ENCODE data around the gene NXN.
"Not testable (repeated sequence)": the region's sequence is repeated elsewhere in the genome, so short reads cannot be mapped to it uniquely, and the experiment has no call there.

The NXN gene

DNA sequence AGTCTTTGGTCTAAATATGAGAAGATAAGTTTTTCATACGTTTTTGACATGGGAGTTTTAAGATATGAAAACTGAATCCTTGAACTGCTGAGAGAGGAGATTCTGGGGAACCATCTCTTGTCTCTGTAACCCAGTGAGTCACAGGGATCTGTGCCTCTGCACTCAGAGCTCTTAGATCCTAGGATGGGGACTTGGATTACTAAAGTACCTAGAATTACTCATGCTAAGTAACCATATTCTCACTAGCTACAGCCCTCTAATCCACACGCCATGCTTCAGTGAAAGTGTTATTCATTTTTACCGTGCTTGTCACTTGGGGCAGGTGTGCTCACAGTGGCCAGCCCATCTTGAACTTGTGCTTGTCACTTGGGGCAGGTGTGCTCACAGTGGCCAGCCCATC lies 195.4 kb downstream of the NXN start:
- no peak for TF ChIP-seq POLR2AphosphoS5 (IDR thresholded peaks at IDR 0.05; ENCODE audit: low read depth, low read length)
- TF ChIP-seq TAF1 (IDR thresholded peaks at IDR 0.05; ENCODE audit: borderline replicate concordance, low read depth, low read length) = no peak
- TF ChIP-seq POLR2A (IDR thresholded peaks at IDR 0.05; ENCODE audit: low read depth, low read length) = no peak
- DNase-seq (ENCODE audit: insufficient read length) = no peak
- FAIRE-seq = no peak

DNA sequence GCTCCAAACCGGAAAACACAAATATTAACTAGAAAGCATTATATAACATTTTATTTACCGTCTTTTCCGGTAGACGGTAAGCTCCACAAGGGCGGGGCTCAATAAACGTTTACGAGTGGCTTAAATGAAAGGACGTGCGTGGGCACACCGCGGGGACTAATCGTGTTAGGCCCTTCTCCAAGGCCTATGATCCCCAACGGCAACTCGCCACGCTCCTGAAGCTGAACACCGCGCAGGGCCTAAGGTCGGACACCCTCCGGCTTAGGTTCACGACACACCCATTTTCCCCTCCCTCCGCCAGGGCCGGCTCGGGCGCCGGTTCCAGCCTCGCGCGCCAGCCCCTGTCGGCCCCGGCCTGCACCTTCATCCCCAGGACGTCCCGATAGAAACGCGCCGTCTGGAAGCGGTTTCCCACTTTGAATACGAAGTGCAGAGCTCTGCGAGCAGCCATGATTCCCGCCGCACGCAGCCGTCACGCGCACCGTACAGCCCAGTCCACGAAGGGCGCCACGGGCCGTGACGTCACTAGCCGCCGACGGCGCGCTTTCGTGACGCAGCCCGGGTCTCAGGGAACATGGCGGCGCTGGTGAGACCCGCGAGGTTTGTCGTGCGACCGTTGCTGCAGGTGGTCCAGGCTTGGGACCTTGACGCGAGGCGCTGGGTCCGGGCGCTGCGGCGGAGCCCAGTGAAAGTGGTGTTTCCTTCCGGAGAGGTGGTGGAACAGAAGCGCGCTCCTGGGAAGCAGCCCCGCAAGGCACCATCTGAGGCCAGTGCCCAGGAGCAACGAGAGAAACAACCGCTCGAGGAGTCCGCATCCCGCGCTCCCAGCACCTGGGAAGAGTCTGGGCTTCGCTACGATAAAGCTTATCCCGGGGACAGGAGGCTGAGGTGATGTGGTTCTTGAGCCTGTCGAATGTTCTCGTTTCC lies 197.5 kb downstream of the NXN start, which contains the start of the genes GLOD4 and MRM3:
TSS of gene GLOD4 (minus strand) at position 476 of the 927 bp plus-strand sequence. CDS start at position 451, 25 bp downstream.
TSS of gene MRM3 (plus strand) at position 549 of the 927 bp plus-strand sequence. CDS start at position 575, 26 bp downstream.
- peak; percentile 96 for DNase-seq (ENCODE audit: insufficient read length)
- TF ChIP-seq POLR2A (IDR thresholded peaks at IDR 0.05; ENCODE audit: low read depth, low read length) = peak; percentile 94
- TF ChIP-seq TAF1 (IDR thresholded peaks at IDR 0.05; ENCODE audit: borderline replicate concordance, low read depth, low read length) = peak; percentile 86
- peak; percentile 91 for TF ChIP-seq POLR2AphosphoS5 (IDR thresholded peaks at IDR 0.05; ENCODE audit: low read depth, low read length)
- FAIRE-seq = peak; percentile 98

DNA sequence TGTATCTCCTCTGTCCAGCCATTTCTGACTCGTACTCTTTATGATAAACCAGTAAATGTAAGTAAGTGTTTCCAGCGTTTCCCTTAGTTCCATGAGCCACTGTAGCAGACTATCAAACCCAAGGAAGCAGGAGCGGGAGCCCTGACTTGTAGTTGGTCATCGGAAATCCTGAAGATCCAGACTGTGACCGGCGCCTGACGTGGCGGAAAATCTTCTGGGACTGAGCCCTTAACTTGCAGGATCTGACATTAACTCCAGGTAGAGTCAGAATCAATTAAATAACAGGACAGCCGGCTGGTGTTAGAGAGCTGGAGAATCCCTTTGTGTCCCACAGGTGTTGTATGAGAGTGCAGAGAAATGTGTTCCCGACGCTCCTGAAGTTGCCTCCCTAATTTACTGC lies 201.5 kb downstream of the NXN start:
- no peak for TF ChIP-seq TAF1 (IDR thresholded peaks at IDR 0.05; ENCODE audit: borderline replicate concordance, low read depth, low read length)
- no peak for TF ChIP-seq POLR2AphosphoS5 (IDR thresholded peaks at IDR 0.05; ENCODE audit: low read depth, low read length)
- TF ChIP-seq POLR2A (IDR thresholded peaks at IDR 0.05; ENCODE audit: low read depth, low read length) = no peak
- DNase-seq (ENCODE audit: insufficient read length) = no peak
- no peak for FAIRE-seq

DNA sequence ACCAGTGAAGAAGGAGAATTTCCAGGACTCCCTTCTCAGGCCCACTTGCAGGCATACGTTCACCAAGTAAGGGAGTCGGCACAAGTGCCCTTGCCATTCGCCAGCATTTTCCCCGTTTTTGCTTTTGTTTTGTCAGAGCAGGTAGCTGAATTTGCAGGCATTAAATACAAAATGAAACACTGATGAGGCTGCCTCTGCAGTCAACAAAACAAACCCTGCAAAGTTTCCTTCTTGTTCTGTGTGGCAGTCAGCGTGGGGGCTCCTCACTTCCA lies 205.3 kb downstream of the NXN start:
- FAIRE-seq = no peak

DNA sequence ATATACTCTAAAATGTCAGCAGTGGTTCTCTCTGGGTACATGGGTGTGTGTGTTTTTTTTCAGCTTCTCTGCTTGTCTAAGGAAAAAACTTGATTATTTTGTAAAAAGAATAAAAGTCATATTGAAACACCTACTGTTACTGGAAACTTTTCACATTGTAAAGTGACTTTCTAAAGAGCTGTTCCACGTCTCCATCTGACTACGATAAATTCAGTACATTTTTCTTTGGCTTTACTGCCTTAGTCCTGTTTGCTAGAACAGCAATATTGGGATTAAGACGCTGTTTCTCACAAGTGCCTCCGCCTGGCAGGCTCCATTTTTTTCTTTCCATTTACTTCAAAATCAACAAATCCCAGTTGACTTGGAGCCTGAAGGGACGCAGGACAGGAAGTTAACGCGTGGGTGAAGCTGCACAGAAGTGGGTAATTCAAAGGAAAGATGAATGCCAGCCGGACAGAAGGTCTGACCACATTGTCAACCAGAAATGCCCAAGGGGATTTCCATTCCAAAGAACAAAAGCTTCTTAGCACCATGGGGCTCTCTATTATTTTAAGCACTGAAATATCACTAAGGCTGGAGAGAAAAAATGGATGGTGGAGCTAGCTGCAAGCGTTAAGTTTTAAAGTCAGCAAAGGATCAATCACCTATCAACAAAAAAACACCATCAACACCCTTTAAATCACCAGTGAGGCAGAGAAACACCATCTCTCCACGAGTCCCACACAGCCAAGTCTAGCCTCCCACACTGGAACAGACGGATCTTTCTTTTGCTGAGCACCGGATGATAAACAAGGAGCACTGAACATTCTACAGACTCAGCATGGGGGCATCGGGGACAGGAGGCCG lies 205.9 kb downstream of the NXN start:
- DNase-seq (ENCODE audit: insufficient read length) (no peak), FAIRE-seq (peak; percentile 40)
- TF ChIP-seq POLR2A (IDR thresholded peaks at IDR 0.05; ENCODE audit: low read depth, low read length) (no peak), TAF1 (IDR thresholded peaks at IDR 0.05; ENCODE audit: borderline replicate concordance, low read depth, low read length) (no peak), POLR2AphosphoS5 (IDR thresholded peaks at IDR 0.05; ENCODE audit: low read depth, low read length) (no peak)

More for the DNA sequence above, 205.3 kb downstream of the NXN start:
- TF ChIP-seq POLR2AphosphoS5 (IDR thresholded peaks at IDR 0.05; ENCODE audit: low read depth, low read length) (no peak), POLR2A (IDR thresholded peaks at IDR 0.05; ENCODE audit: low read depth, low read length) (no peak), TAF1 (IDR thresholded peaks at IDR 0.05; ENCODE audit: borderline replicate concordance, low read depth, low read length) (no peak)
- no peak for DNase-seq (ENCODE audit: insufficient read length)

DNA sequence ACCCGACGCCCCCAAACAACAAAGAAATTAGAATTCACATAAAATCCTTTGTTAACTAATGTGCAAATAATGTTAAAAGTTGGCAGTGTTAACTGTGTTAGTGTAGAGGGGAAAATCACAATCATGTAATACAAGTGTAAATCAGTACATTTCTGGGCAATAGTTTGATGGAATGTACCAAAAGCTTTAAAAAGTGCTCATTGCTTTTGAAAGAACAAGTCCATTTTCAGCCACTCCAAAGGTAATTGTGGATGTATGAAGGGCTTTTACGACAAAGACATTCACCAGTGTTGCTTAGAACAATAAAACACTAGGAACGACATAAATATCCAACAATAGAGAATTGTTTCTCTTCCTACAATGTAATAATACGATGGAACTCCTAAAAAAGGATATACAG lies 206.6 kb downstream of the NXN start:
- TF ChIP-seq TAF1 (IDR thresholded peaks at IDR 0.05; ENCODE audit: borderline replicate concordance, low read depth, low read length) (no peak), POLR2A (IDR thresholded peaks at IDR 0.05; ENCODE audit: low read depth, low read length) (no peak), POLR2AphosphoS5 (IDR thresholded peaks at IDR 0.05; ENCODE audit: low read depth, low read length) (no peak)
- FAIRE-seq (no peak), DNase-seq (ENCODE audit: insufficient read length) (no peak)

DNA sequence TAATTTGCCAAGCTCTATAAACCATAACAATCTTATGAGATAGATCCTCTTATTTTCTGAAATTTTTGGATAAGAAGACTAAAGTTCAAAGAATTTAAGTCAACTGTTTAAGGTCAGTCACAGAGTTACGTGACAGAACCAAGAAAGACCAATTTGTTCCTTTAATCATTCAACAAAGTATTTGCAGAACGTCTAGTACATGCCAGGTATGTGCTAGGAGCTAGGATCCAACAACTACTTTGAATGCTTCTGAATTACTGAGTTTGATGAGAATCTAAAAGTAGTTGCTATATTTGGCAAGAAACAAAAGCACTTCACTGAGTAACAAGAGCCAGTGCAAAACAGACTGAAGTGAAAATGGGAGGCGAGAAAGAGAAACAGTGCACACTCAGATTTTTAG lies 212.5 kb downstream of the NXN start:
- FAIRE-seq = no peak
- TF ChIP-seq POLR2AphosphoS5 (IDR thresholded peaks at IDR 0.05; ENCODE audit: low read depth, low read length) = no peak
- no peak for TF ChIP-seq POLR2A (IDR thresholded peaks at IDR 0.05; ENCODE audit: low read depth, low read length)
- no peak for TF ChIP-seq TAF1 (IDR thresholded peaks at IDR 0.05; ENCODE audit: borderline replicate concordance, low read depth, low read length)
- DNase-seq (ENCODE audit: insufficient read length) = no peak

DNA sequence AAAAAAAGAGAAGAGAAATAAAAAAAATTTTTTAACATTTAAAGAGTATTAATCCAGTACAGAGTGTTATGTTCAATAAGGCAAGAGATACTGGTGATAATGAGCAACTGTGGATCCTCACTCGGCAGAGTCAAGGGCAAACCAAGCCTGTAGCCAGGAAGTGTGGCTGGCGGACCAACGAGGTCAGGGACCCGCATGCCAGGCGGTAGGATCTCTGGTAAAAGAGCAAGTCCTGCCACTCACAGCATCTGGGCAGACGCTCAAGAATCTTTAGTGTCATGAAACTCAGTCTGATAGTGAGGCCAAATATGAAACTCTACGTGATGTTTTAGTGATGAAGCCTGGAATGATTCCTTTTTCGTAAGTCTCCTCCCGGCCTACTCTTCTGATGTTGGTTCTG lies 219.2 kb downstream of the NXN start:
- no peak for TF ChIP-seq POLR2AphosphoS5 (IDR thresholded peaks at IDR 0.05; ENCODE audit: low read depth, low read length)
- TF ChIP-seq TAF1 (IDR thresholded peaks at IDR 0.05; ENCODE audit: borderline replicate concordance, low read depth, low read length) = no peak
- no peak for TF ChIP-seq POLR2A (IDR thresholded peaks at IDR 0.05; ENCODE audit: low read depth, low read length)
- FAIRE-seq (no peak), DNase-seq (ENCODE audit: insufficient read length) (no peak)

DNA sequence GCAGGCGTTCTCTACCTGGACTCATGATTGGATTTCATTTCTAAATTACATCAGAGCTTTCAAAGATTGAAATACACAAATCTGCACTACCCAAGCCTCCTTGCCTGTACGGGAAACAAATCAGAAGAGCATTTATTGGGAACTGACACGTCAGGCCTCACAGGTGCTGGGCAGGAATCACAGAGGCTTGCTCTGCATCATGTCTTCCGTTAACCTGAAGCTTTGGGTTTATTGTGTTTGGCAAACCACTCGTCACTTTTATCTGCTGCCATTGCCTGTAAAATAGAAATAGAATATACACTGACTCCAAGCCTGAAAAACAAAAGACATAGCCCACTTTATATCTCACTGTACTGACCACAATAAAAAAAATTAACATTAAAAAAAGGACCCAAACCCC lies 219.6 kb downstream of the NXN start:
- no peak for FAIRE-seq
- no peak for TF ChIP-seq POLR2A (IDR thresholded peaks at IDR 0.05; ENCODE audit: low read depth, low read length)
- no peak for TF ChIP-seq POLR2AphosphoS5 (IDR thresholded peaks at IDR 0.05; ENCODE audit: low read depth, low read length)
- TF ChIP-seq TAF1 (IDR thresholded peaks at IDR 0.05; ENCODE audit: borderline replicate concordance, low read depth, low read length) = no peak
- DNase-seq (ENCODE audit: insufficient read length) = no peak

DNA sequence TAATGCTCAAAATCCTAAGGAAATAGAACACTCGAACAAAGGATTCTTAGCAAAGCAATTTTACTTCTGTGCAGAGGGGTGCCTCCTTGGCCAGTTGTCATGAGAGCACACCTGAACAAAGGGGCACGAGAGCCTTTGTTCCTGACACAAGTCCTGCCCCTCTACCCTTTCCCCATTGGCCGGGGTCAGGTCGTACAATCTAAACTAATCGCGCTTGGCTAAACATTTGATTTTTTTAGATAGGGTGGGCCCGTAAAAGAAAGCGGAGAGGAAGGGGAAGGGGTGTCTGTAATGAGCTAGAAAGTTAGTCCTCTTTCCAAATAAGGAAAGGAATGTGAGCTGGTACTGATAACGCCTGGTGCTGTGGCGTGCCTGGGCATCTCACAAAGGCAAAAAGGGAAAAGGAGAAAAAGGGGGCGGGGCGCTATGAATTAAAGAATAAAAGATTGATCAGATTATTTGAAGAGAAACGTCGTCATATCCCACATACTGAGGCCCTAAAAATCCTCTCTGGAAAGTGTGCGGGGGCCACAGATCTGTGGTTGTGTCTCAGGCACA lies 223.5 kb downstream of the NXN start:
- not testable (repeated sequence) for FAIRE-seq; DNase-seq (ENCODE audit: insufficient read length)

DNA sequence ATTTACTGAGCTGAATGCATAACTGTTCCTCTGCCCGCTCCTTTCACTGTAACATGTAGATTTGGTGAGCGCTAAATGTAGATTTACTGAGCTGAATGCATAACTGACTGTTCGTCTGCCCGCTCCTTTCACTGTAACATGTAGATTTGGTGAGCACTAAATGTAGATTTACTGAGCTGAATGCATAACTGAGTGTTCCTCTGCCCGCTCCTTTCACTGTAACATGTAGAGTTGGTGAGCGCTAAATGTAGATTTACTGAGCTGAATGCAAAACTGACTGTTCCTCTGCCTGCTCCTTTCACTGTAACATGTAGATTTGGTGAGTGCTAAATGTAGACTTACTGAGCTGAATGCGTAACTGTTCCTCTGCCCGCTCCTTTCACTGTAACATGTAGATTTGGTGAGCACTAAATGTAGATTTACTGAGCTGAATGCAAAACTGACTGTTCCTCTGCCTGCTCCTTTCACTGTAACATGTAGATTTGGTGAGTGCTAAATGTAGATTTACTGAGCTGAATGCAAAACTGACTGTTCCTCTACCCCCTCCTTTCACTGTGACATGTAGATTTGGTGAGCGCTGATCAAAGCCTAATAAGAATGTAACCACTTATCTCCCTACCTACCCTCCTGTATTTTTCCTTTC lies 224.1 kb downstream of the NXN start:
- DNase-seq (ENCODE audit: insufficient read length); FAIRE-seq: not testable (repeated sequence)
